Measurements from ENCODE around the gene PIGBOS1. TPM values are rescaled to one million over a fixed set of nuclear protein-coding genes. Genes with fewer than 3 reads are reported as not detected.

Gene PIGBOS1
- total and polyA plus RNA-seq, 9 of the 15 experiments (the other 6 are each of a cell fraction or from before 2014, with no cell fraction given) = 25.2 to 76.2 (median 46.0) TPM

DNA sequence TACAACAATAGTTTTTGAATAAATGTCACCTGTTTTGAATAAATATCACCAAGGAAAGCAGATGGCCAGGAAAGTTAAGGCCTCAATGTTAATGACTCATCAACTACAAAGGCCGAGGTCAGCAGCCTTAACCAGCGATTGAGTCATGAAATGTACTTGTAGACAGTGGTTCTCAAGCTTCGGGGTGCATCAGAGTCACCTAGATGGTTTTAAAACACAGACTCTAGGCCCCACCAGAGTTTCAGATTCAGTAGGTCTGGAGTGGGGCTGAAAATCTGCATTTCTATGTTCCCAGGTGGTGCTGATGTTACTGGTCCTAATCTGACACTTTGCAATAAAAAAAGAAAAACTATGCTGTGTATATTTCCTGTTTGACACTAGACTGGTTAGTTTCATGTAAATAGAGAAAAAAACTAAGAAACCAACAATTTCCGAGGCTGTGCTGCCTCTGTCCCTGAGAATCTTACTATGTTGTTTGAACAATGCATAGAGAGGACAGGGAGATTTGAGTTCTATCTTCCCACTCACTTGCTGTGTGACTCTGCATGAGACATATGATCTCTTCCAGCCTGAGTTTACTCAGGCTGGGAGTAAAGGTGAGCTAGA lies 39.1 kb downstream of the PIGBOS1 start (continued):
- TF ChIP-seq, protein P1, sequence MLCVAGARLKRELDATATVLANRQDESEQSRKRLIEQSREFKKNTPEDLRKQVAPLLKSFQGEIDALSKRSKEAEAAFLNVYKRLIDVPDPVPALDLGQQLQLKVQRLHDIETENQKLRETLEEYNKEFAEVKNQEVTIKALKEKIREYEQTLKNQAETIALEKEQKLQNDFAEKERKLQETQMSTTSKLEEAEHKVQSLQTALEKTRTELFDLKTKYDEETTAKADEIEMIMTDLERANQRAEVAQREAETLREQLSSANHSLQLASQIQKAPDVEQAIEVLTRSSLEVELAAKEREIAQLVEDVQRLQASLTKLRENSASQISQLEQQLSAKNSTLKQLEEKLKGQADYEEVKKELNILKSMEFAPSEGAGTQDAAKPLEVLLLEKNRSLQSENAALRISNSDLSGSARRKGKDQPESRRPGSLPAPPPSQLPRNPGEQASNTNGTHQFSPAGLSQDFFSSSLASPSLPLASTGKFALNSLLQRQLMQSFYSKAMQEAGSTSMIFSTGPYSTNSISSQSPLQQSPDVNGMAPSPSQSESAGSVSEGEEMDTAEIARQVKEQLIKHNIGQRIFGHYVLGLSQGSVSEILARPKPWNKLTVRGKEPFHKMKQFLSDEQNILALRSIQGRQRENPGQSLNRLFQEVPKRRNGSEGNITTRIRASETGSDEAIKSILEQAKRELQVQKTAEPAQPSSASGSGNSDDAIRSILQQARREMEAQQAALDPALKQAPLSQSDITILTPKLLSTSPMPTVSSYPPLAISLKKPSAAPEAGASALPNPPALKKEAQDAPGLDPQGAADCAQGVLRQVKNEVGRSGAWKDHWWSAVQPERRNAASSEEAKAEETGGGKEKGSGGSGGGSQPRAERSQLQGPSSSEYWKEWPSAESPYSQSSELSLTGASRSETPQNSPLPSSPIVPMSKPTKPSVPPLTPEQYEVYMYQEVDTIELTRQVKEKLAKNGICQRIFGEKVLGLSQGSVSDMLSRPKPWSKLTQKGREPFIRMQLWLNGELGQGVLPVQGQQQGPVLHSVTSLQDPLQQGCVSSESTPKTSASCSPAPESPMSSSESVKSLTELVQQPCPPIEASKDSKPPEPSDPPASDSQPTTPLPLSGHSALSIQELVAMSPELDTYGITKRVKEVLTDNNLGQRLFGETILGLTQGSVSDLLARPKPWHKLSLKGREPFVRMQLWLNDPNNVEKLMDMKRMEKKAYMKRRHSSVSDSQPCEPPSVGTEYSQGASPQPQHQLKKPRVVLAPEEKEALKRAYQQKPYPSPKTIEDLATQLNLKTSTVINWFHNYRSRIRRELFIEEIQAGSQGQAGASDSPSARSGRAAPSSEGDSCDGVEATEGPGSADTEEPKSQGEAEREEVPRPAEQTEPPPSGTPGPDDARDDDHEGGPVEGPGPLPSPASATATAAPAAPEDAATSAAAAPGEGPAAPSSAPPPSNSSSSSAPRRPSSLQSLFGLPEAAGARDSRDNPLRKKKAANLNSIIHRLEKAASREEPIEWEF (CRISPR knock-in tag; IDR thresholded peaks at IDR 0.05) = no peak
- TF ChIP-seq, protein P2, sequence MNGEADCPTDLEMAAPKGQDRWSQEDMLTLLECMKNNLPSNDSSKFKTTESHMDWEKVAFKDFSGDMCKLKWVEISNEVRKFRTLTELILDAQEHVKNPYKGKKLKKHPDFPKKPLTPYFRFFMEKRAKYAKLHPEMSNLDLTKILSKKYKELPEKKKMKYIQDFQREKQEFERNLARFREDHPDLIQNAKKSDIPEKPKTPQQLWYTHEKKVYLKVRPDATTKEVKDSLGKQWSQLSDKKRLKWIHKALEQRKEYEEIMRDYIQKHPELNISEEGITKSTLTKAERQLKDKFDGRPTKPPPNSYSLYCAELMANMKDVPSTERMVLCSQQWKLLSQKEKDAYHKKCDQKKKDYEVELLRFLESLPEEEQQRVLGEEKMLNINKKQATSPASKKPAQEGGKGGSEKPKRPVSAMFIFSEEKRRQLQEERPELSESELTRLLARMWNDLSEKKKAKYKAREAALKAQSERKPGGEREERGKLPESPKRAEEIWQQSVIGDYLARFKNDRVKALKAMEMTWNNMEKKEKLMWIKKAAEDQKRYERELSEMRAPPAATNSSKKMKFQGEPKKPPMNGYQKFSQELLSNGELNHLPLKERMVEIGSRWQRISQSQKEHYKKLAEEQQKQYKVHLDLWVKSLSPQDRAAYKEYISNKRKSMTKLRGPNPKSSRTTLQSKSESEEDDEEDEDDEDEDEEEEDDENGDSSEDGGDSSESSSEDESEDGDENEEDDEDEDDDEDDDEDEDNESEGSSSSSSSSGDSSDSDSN (IDR thresholded peaks at IDR 0.05; ENCODE audit: borderline replicate concordance in 1 of 2, low read depth in 2 of 2, low read length in 2 of 2) = no peak
- TF ChIP-seq FOSL1 (tag; conservative IDR thresholded peaks at IDR 0.05) (peak; percentile 99), ZNF239 (CRISPR knock-in tag; IDR thresholded peaks at IDR 0.05) (no peak), MAFK (IDR thresholded peaks at IDR 0.05; ENCODE audit: low read length) (peak; percentile 67), TCF3 (CRISPR knock-in tag; IDR thresholded peaks at IDR 0.05) (peak; percentile 90)
- TF ChIP-seq, protein P3, sequence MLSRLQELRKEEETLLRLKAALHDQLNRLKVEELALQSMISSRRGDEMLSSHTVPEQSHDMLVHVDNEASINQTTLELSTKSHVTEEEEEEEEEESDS (CRISPR knock-in tag; IDR thresholded peaks at IDR 0.05) = no peak
- TF ChIP-seq, protein P4, sequence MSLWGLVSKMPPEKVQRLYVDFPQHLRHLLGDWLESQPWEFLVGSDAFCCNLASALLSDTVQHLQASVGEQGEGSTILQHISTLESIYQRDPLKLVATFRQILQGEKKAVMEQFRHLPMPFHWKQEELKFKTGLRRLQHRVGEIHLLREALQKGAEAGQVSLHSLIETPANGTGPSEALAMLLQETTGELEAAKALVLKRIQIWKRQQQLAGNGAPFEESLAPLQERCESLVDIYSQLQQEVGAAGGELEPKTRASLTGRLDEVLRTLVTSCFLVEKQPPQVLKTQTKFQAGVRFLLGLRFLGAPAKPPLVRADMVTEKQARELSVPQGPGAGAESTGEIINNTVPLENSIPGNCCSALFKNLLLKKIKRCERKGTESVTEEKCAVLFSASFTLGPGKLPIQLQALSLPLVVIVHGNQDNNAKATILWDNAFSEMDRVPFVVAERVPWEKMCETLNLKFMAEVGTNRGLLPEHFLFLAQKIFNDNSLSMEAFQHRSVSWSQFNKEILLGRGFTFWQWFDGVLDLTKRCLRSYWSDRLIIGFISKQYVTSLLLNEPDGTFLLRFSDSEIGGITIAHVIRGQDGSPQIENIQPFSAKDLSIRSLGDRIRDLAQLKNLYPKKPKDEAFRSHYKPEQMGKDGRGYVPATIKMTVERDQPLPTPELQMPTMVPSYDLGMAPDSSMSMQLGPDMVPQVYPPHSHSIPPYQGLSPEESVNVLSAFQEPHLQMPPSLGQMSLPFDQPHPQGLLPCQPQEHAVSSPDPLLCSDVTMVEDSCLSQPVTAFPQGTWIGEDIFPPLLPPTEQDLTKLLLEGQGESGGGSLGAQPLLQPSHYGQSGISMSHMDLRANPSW (CRISPR knock-in tag; IDR thresholded peaks at IDR 0.05) = no peak
- TF ChIP-seq, protein P5, sequence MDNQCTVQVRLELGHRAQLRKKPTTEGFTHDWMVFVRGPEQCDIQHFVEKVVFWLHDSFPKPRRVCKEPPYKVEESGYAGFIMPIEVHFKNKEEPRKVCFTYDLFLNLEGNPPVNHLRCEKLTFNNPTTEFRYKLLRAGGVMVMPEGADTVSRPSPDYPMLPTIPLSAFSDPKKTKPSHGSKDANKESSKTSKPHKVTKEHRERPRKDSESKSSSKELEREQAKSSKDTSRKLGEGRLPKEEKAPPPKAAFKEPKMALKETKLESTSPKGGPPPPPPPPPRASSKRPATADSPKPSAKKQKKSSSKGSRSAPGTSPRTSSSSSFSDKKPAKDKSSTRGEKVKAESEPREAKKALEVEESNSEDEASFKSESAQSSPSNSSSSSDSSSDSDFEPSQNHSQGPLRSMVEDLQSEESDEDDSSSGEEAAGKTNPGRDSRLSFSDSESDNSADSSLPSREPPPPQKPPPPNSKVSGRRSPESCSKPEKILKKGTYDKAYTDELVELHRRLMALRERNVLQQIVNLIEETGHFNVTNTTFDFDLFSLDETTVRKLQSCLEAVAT (IDR thresholded peaks at IDR 0.05) = 0 out of 4 replicates have a peak, but pooled peaks of 1 of the 2 experiments have one; percentile 18
- TF ChIP-seq, protein P6, sequence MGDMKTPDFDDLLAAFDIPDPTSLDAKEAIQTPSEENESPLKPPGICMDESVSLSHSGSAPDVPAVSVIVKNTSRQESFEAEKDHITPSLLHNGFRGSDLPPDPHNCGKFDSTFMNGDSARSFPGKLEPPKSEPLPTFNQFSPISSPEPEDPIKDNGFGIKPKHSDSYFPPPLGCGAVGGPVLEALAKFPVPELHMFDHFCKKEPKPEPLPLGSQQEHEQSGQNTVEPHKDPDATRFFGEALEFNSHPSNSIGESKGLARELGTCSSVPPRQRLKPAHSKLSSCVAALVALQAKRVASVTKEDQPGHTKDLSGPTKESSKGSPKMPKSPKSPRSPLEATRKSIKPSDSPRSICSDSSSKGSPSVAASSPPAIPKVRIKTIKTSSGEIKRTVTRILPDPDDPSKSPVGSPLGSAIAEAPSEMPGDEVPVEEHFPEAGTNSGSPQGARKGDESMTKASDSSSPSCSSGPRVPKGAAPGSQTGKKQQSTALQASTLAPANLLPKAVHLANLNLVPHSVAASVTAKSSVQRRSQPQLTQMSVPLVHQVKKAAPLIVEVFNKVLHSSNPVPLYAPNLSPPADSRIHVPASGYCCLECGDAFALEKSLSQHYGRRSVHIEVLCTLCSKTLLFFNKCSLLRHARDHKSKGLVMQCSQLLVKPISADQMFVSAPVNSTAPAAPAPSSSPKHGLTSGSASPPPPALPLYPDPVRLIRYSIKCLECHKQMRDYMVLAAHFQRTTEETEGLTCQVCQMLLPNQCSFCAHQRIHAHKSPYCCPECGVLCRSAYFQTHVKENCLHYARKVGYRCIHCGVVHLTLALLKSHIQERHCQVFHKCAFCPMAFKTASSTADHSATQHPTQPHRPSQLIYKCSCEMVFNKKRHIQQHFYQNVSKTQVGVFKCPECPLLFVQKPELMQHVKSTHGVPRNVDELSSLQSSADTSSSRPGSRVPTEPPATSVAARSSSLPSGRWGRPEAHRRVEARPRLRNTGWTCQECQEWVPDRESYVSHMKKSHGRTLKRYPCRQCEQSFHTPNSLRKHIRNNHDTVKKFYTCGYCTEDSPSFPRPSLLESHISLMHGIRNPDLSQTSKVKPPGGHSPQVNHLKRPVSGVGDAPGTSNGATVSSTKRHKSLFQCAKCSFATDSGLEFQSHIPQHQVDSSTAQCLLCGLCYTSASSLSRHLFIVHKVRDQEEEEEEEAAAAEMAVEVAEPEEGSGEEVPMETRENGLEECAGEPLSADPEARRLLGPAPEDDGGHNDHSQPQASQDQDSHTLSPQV (IDR thresholded peaks at IDR 0.05) = peak; percentile 81
